ENCODE results near the gene MGST1.
"Not testable (repeated sequence)": the region's sequence is repeated elsewhere in the genome, so short reads cannot be mapped to it uniquely, and the experiment has no call there.

MGST1 gene

DNA sequence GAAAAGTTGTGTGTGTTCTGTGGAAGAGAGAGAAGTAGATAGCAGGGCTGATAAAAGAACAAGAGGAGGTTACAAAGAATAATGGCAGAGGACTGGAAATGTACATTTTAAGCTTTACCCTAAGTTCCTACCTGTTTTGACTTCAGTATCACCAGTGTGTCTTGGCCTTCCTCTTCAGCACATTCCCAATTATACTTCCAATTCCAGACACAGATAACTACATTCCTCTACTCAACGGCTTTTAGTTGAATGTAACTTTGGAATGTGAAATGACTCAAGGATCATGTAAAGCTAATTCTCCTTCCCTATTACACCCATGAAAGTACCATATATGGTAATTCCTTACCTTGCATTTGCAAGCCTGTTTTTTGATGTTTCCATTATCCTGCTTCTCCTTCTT is 5.0 kb downstream of the MGST1 start:
- DNase-seq (ENCODE audit: low read depth in 2 of 2): no peak

DNA sequence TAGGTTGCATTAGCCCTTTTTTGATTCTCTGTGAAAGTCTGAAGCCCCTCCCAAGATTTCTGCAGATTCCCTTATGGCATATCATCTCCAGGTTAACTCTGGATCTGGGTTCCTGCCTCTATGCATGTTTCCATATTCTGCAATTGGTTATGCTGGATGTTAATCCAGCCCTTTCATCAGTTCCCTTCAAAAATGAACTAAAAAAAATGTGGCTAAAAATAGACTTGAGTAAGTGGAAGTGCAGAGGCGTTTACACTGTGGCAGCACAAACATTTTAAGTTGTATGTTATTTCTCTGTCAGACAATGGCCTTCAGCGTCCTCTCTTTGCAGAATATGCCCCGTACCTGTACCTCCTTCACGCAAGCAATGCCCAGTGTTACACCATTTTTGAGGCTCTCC is 11.4 kb downstream of the MGST1 start:
- DNase-seq (ENCODE audit: low read depth in 2 of 2): no peak

DNA sequence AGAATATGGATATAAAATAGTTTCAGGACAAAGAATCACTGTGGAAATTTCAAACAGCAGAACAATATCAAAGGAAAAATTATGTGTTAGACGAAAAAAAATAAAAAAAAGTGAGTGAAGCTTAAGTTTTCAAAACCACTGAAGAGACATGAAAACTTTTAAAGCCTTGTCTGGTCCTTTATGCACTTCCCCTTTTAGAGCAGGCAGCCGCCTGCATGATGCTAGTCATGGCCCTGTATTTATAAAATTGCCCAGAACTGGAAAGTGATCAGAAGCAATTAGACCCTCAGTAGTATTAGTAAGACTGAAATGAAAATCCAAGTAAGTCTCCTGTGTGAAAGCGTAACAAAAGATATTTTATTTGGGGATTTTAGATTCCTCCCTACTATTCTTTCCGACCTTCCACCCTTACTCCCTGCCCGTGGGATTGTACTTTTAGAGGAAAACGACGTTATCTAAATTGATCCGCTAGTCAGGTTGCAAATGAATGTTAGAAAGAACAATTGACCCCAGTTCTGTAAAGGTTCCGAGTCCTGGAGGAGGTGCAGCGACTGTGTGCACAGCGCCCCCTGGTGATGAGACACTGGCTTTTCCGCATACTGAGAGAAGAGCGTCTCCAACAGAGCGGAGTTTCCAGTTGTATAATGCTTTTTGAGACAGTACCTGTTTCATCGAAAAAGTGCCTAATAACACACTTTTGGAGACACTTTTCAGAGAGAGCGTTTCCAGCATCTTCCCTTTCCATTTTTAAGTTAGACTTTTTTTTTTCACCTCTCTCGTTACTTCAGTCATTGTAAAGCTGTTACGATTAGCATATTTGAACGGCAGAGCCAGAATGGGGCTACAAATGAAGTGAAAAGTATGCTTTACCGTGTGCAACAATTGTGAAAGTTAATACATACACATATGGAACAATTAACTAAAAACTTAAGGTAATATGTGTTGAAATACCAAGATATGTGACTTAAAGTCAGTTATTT is 12.4 kb downstream of the MGST1 start:
- DNase-seq (ENCODE audit: low read depth in 2 of 2): no peak

DNA sequence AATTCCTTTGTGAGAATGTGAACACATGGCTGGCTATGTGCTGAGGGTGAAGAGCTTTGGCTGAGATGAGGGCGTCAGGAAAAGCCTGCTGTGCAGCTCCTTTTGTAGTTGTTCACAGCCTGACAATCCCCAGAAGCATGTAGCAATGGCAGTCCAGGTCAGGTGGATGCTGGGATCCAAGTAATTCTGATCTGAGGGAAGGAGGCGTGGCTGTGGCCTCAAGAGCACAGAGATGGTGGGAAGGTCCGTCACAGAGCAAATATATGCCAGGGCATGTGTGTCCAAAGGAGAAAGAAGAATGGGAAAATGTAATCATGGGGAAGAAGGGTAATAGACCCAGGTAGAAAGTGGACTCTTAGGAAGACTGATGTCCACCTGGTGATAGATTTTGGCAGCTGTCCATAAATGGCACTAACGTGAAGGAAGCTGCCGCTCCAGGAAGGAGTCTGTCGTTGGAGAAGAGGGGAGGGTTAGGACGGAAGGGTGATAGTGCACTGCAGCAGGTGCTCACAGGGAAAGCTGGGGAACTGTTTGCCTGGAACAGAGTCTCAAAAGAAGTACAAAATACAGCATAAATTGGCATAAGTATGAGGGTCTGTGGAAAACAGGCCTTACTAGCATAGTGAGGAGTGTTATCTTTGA is 13.8 kb downstream of the MGST1 start:
- no peak for DNase-seq (ENCODE audit: low read depth in 2 of 2)

DNA sequence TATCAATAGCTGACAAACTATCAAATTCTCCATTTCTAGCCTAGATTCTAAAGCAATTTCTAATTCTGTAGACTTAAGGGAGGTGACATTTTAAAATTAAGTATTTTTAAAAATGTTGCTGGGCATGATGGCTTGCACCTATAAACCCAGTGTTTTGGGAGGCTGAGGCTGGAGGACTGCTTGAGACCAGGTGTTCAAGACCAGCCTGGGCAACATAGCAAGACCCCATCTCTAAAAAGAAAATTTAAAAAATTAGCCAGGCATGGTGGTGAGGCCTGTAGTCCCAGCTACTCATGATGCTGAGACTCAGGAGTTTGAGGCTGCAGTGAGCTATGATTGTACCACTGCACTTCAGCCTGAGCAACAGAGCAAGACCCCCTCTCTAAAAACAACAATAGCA is 15.1 kb downstream of the MGST1 start:
- DNase-seq (ENCODE audit: low read depth in 2 of 2): no peak

DNA sequence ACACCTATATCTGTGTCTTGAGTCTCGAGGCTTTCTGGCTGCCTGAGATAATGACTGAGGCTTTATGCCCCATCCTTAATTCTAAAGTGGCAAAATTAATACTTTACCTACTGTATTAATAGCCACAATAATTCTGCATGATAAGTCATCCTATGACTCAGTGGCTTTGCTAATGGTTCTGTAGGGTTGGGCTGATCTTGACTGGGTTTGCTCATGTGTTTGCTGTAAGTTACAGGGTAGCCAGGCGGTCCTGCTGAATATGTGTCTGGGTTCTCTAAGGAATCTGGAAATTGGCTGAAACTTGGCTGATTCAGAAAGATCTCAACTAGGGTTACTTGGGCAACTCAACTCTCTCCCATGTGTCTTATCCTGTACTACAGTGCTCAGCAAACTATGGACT is 21.7 kb downstream of the MGST1 start:
- no peak for DNase-seq (ENCODE audit: low read depth in 2 of 2)

DNA sequence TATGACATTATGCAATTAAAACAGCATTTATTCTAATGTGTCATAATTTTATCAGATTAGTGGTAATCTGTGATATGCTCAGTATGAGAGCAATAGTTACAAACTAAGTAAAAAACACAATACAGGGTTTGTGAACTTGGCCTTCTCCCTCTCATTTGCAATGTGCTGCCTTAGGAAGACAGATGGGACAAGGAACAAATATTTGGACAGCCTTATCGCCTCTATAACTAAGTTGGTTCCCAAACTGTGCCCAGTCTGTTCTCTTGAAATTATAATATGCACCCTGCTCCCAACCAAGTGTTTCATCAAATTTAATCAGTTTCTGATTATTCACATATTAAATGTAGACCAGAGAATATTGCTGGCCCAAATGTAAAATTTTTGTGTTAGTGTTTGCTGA is 22.7 kb downstream of the MGST1 start:
- no peak for DNase-seq (ENCODE audit: low read depth in 2 of 2)

DNA sequence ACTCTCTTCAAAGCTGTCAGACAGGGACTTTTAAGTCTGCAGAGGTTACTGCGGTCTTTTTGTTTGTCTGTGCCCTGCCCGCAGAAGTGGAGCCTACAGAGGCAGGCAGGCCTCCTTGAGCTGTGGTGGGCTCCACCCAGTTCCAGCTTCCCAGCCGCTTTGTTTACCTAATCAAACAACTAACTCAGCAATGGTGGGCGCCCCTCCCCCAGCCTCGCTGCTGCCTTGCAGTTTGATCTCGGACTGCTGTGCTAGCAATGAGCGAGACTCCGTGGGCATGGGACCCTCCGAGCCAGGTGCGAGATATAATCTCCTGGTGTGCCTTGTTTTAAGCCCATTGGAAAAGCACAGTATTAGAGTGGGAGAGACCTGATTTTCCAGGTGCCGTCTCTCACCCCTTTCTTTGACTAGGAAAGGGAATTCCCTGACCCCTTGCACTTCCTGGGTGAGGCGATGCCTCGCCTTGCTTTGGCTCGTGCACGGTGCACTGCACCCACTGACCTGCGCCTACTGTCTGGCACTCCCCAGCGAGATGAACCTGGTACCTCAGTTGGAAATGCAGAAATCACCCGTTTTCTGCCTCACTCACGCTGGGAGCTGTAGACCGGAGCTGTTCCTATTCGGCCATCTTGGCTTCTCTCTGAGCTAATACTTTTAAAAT is 35.3 kb downstream of the MGST1 start:
- not testable (repeated sequence) for DNase-seq (ENCODE audit: low read depth in 2 of 2)

DNA sequence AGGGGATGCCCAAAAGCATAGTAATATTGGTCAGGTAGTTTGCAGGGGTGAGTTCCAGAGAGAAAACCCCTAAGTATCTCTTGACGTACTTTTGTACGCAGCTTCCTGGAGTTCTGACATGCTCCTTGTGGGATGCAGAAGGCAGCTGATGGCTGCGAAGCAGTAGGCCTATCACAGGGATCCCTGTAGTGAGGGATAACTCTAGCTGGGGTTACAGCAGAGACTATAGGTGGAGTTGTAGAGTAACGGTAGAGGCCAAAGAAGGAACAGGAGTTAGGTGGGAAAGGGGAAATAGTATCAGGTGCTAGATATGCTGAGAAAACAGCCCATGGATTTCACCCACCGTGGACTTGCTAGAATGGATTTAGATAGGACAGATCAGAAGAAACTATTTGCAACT is 37.3 kb downstream of the MGST1 start:
- DNase-seq (ENCODE audit: low read depth in 2 of 2): no peak

DNA sequence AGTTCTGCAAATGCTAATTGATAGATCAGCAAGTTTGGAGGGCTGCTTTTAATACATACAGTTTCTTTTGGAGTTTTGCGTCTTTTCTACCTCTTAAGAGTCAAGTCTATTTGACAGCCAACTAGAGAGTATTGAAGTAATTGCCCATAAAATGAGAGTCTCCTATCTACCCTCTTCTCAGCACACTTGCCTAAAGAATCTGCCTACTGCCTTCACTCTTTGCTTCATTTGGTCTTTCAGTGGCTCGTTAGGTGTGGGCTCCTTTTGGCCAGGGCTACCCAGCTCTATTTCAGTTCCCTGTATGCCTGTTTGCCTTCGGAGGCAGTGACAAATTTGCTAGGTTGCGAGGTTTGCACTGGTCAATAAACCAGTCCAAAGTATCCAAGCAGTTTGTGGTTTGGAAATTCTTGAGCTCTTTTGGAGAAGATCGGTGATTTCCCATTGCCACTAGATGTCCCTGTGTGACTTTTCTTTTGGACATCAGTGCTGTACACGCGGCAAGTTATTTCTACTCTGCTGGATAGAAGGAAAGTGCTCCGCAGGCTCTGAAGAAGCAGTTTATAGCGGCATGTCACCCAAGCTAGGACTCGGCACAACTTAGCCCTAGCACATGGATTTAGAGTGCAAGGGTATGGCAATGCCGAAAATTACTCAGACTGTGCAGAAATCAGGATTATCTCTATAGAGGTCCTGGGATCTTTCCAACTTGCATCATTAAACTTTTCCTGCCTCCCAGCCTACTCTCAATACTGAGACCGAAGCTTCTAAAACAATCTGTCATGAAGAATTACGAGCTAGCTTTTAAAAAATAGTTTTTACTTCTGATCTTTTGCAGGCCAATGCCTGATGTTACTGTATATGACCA is 38.6 kb downstream of the MGST1 start:
- no peak for DNase-seq (ENCODE audit: low read depth in 2 of 2)

DNA sequence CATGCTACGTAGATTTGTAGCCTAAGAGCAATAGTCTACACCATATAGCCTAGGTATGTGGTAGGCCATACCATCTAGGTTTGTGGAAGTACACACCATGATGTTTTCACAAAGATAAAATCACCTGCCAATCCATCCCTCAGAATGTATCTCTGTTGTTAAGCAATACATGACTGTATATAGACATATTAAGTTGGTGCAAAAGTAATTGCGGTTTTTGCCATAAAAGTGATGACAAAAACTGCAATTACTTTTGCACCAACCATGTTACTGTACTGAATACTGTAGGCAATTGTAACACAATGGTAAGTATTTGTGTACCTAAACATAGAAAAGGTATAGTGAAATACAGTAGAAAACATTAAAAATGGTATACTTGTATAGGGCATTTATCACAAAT is 40.5 kb downstream of the MGST1 start:
- no peak for DNase-seq (ENCODE audit: low read depth in 2 of 2)

DNA sequence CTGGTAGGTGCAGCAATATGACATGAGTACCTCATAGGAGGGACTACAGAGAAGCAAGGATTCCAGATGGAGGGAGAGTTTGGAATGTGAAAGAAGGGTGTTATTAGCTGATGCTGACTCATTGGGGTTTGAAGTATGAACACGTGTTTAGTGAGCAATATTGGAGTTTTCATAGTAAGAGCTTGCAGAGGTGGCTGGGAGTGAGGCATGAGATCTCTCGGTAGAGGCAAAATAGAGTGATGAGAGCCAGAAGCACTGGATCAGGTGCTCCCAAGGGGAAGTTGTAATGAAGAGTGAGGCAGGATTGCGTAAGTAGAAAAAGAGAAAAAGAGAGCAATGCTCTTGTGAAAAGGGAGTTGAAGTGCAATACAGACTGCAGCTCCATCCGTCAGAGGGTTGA is 42.1 kb downstream of the MGST1 start:
- no peak for DNase-seq (ENCODE audit: low read depth in 2 of 2)

DNA sequence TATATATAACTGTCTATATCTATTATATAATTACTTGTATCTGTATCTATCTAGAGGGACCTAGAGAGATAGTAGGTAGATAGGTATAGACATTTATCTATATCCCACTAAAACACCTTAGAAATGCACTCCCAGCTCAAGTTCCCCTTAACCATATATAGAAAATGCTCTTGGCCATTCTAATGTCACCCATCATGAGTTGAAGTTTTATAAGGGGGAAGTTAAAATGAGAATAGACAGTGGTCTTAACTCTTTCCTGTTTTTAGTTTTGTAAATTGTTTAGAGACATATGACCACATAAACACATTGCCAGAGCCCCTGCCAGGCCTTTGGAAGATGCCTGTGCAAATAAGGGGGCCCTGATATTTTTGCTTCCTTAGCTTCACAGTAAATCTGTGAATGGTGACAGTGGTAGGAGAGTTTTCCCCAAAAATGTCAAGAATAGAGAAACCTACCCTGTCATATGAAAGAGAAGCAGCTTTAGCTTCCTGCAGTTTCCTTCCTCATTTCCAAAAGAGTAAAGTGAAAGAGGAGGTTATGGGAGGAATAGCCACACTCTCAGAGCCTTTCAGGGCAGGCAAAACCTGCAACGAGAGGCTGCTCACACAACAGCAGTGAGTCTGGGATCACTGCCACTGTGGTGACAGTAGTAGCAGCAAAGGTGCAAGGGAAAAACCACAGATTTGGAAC is 45.5 kb downstream of the MGST1 start:
- no peak for DNase-seq (ENCODE audit: low read depth in 2 of 2)

DNA sequence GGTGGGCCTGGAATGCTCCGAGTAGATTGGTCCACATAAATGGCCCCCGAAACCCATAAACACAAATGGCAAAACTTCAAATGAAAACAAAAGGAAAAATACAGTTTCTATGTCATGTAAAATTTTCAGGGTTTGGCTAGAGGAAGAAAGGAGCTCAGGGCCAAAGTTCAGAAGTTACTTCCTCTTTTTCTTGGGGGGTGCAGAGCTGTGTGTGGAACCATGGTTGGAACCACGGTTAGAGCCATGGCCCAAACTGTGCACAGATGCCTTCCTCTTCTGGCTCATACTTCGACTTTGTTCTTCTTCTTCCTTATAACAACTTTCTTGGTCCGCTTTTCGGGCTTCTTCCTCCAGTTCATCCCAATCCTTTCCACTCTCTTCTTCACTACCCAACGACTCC is 51.7 kb downstream of the MGST1 start:
- no peak for DNase-seq (ENCODE audit: low read depth in 2 of 2)

DNA sequence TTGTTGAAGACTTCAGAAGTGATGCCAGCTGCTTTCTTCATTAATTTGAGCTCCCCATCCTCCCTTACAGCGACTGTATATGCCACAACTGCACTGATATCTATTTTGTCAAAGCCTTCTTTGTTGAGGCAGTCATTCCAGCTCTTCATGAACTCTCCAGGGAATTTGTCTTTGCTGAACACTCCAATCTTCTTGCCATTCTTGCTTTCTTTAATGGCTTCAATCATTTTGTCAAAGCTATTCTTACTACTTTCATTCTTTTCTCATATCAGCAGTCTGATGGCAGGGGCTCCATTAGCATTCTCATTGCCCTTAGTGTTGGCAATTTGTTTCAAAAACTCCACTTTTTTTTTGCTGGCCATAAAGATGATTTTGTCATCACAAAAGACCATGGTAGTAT is 54.4 kb downstream of the MGST1 start:
- not testable (repeated sequence) for DNase-seq (ENCODE audit: low read depth in 2 of 2)

DNA sequence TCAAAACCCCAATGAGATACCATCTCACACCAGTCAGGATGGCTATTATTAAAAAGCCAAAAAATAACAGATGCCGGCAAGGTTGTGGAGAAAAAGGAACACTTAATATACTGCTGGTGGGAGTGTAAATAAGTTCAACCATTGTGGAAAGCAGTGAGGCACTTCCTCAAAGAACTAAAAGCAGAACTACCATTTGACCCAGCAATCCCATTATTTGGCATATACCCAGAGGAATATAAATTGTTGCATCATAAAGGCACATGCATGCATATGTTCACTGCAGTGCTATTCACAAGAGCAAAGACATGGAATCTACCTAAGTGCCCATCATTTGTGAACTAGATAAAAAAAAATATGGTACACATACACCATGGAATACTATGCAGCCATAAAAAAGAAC is 59.9 kb downstream of the MGST1 start:
- no peak for DNase-seq (ENCODE audit: low read depth in 2 of 2)
